BLaER1 treated with 17β-estradiol and CSF1 and Interleukin-3, amounts not matched to agents 10 nM and 100 nM (cell line): ENCODE measurements around the gene JAK1.
"Not testable (repeated sequence)": the region's sequence is repeated elsewhere in the genome, so short reads cannot be mapped to it uniquely, and the experiment has no call there.

Experiments
- H3K27ac ChIP-seq, 11 experiments: shearing (Covaris generic); formaldehyde crosslinking; 2 replicates each; pipeline ENCODE4 v1.8.1; 2022
- H3K27me3 ChIP-seq, 11 experiments: shearing (Covaris generic); formaldehyde crosslinking; 2 replicates each; pipeline ENCODE4 v1.8.1; 2022
- H3K36me3 ChIP-seq, 11 experiments: shearing (Covaris generic); formaldehyde crosslinking; 2 replicates each; pipeline ENCODE4 v1.8.1; 2022
- H3K4me1 ChIP-seq, 10 experiments: shearing (Covaris generic); formaldehyde crosslinking; 2 replicates each; pipeline ENCODE4 v1.8.1; 2022
- H3K4me2 ChIP-seq, 11 experiments: shearing (Covaris generic); formaldehyde crosslinking; 2 replicates each; pipeline ENCODE4 v1.8.1; 2022
- H3K4me3 ChIP-seq, 10 experiments: shearing (Covaris generic); formaldehyde crosslinking; 2 replicates each; pipeline ENCODE4 v1.8.1; 2022
- H3K9ac ChIP-seq, 11 experiments: shearing (Covaris generic); formaldehyde crosslinking; 2 replicates each; pipeline ENCODE4 v1.8.1; 2022
- H3K9me3 ChIP-seq, 11 experiments: shearing (Covaris generic); formaldehyde crosslinking; replicated peaks in 1 of 11; 2 replicates each; pipeline ENCODE4 v1.8.1; 2022
- H4K20me1 ChIP-seq, 11 experiments: shearing (Covaris generic); formaldehyde crosslinking; 2 replicates each; pipeline ENCODE4 v1.8.1; 2022
- Cebpa-rat ChIP-seq, 11 experiments: shearing (Covaris generic); IDR thresholded peaks; 2 replicates each; pipeline ENCODE4 v1.8.1; 2022

Gene JAK1

GRCh38 chr1:65002508-65003315, 36.4 kb upstream of the JAK1 start:
- Histone ChIP-seq H3K9me3 (peaks cover 21 to 30% (median 26%) of the 10 kb centered on the region in 11 experiments), H3K36me3 (peaks cover 0 to 13% (median 0%) of the 10 kb centered on the region in 11 experiments; a peak in 2 of 22 replicates), H3K27me3 (peaks cover 0 to 47% (median 45%) of the 10 kb centered on the region in 11 experiments; a peak in 20 of 22 replicates), H3K4me2 (peak overlapping the region; percentile 79 to 97 (median 94)), H3K27ac (peak overlapping the region; percentile 37 to 92 (median 57); a peak in 20 of 22 replicates), H3K9ac (peak overlapping the region; percentile 56 to 88 (median 75)), H4K20me1 (peaks cover 0 to 26% (median 3%) of the 10 kb centered on the region in 11 experiments; a peak in 6 of 22 replicates), H3K4me3 (peak overlapping the region; percentile 54 to 73 (median 64)), H3K4me1 (peaks cover 24 to 41% (median 28%) of the 10 kb centered on the region in 10 experiments)
- peak in 9 of 11 experiments; percentile 34 to 80 (median 62); a peak in 12 of 22 replicates for TF ChIP-seq Cebpa-rat (IDR thresholded peaks at IDR 0.05)

GRCh38 chr1:65002156-65002507, 35.8 kb upstream of the JAK1 start:
- Histone ChIP-seq H3K27me3 (peaks cover 0 to 47% (median 45%) of the 10 kb centered on the region in 11 experiments; a peak in 20 of 22 replicates), H3K9ac (peak overlapping the region in 10 of 11 experiments; percentile 67 to 88 (median 76); a peak in 20 of 22 replicates), H3K4me2 (peak overlapping the region; percentile 79 to 97 (median 94)), H3K36me3 (peaks cover 0 to 13% (median 0%) of the 10 kb centered on the region in 11 experiments; a peak in 2 of 22 replicates), H3K9me3 (peaks cover 24 to 33% (median 28%) of the 10 kb centered on the region in 11 experiments), H3K4me1 (peaks cover 24 to 41% (median 28%) of the 10 kb centered on the region in 10 experiments), H3K27ac (peak overlapping the region in 8 of 11 experiments; percentile 37 to 92 (median 66); a peak in 12 of 22 replicates), H3K4me3 (peak overlapping the region; percentile 54 to 73 (median 64)), H4K20me1 (peaks cover 0 to 26% (median 3%) of the 10 kb centered on the region in 11 experiments; a peak in 6 of 22 replicates)
- no peak for TF ChIP-seq Cebpa-rat (IDR thresholded peaks at IDR 0.05)

GRCh38 chr1:65001231-65001792, 35.0 kb upstream of the JAK1 start:
- Histone ChIP-seq H3K9ac (peak overlapping the region in 6 of 11 experiments; percentile 4 to 88 (median 57); a peak in 9 of 22 replicates), H3K4me1 (peaks cover 24 to 44% (median 32%) of the 10 kb centered on the region in 10 experiments), H3K27me3 (peaks cover 0 to 47% (median 45%) of the 10 kb centered on the region in 11 experiments; a peak in 20 of 22 replicates), H3K4me2 (peak overlapping the region; percentile 79 to 97 (median 94)), H3K4me3 (peak overlapping the region in 7 of 10 experiments; percentile 5 to 69 (median 23); a peak in 8 of 20 replicates), H3K36me3 (peaks cover 0 to 13% (median 0%) of the 10 kb centered on the region in 11 experiments; a peak in 2 of 22 replicates), H4K20me1 (peaks cover 0 to 26% (median 3%) of the 10 kb centered on the region in 11 experiments; a peak in 6 of 22 replicates), H3K27ac (peak overlapping the region in 5 of 11 experiments; percentile 33 to 92 (median 81); a peak in 9 of 22 replicates), H3K9me3 (peaks cover 24 to 33% (median 28%) of the 10 kb centered on the region in 11 experiments)
- no peak for TF ChIP-seq Cebpa-rat (IDR thresholded peaks at IDR 0.05)

- not testable (repeated sequence) for H3K27ac ChIP-seq, H3K4me2 ChIP-seq, H3K4me3 ChIP-seq, H3K9ac ChIP-seq
- H3K4me1 ChIP-seq, result peaks cover 23 to 34% (median 28%) of the 10 kb centered on the region in 10 experiments
- H3K36me3 ChIP-seq, result peaks cover 0 to 13% (median 0%) of the 10 kb centered on the region in 11 experiments; a peak in 2 of 22 replicates
- peaks cover 0 to 29% (median 27%) of the 10 kb centered on the region in 11 experiments; a peak in 20 of 22 replicates for H3K27me3 ChIP-seq
- peaks cover 0 to 20% (median under 1%) of the 10 kb centered on the region in 11 experiments; a peak in 6 of 22 replicates for H4K20me1 ChIP-seq
- H3K9me3 ChIP-seq, result peaks cover 24 to 31% (median 28%) of the 10 kb centered on the region in 11 experiments
Measured at GRCh38 chr1:64998425-64998948, 32.1 kb upstream of the JAK1 start.

DNA sequence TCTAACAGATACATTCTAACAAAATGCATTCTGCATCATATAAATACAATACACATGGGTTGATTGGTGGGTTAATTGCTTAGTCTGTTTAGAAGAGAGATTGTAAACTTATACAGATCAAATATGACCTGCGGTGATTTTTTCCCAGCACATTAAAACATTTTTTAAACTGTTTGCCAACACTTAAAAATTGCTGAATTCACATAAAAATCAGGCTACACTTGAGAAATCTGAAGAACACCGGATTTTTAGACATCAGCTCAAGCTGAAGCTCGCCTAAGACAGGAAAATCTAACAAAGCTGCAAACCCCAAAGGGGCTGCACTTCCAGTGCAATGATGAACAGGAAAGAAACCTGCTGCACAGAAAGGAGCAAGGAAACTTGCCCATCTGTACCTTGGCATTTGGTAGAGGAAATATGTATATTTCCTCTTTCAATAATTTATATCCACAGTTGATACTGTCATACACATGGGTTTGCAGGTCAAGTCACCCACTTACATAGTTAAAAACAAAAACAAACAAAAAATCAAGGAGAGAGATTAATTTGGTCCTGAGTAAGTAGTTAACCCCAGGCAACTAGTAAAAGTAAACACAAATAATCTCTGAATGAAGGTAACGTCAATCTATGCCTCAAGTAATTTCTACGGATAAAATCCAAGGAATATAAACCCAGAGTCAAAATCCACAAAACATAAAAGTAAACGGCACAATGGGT, 30.4 kb upstream of the JAK1 start:
- Histone ChIP-seq H3K36me3 (peaks cover 0 to 13% (median 0%) of the 10 kb centered on the region in 11 experiments; a peak in 2 of 22 replicates), H4K20me1 (peaks cover 0 to 3% (median 0%) of the 10 kb centered on the region in 11 experiments; a peak in 2 of 22 replicates), H3K27ac (no peak overlapping the region), H3K4me3 (no peak overlapping the region), H3K9me3 (peaks cover 24 to 31% (median 28%) of the 10 kb centered on the region in 11 experiments), H3K9ac (no peak overlapping the region), H3K27me3 (peaks cover 0 to 11% (median 10%) of the 10 kb centered on the region in 11 experiments; a peak in 16 of 22 replicates), H3K4me2 (peak overlapping the region in 3 of 11 experiments; percentile 12 to 33 (median 20); a peak in 3 of 22 replicates), H3K4me1 (peaks cover 10 to 21% (median 13%) of the 10 kb centered on the region in 10 experiments)
- no peak for TF ChIP-seq Cebpa-rat (IDR thresholded peaks at IDR 0.05)

GRCh38 chr1:64995316-64995715, 29.0 kb upstream of the JAK1 start:
- no peaks in the 10 kb centered on the region for H4K20me1 ChIP-seq
- no peak overlapping the region for H3K27ac ChIP-seq
- peaks cover 0 to 7% (median 2%) of the 10 kb centered on the region in 10 experiments; a peak in 9 of 20 replicates for H3K4me1 ChIP-seq
- no peak for TF ChIP-seq Cebpa-rat (IDR thresholded peaks at IDR 0.05)
- no peak overlapping the region for H3K4me2 ChIP-seq
- H3K9ac ChIP-seq, result no peak overlapping the region
- no peaks in the 10 kb centered on the region for H3K27me3 ChIP-seq
- no peak overlapping the region for H3K4me3 ChIP-seq
- peaks cover 24 to 29% (median 28%) of the 10 kb centered on the region in 11 experiments for H3K9me3 ChIP-seq
- peaks cover 0 to 13% (median 0%) of the 10 kb centered on the region in 11 experiments; a peak in 2 of 22 replicates for H3K36me3 ChIP-seq

GRCh38 chr1:64986903-64987871, 20.8 kb upstream of the JAK1 start:
- no peaks in the 10 kb centered on the region for H3K27me3 ChIP-seq
- TF ChIP-seq Cebpa-rat (IDR thresholded peaks at IDR 0.05), result peak in 3 of 11 experiments; percentile 35 to 69 (median 37); a peak in 4 of 22 replicates
- H3K9me3 ChIP-seq, result no peaks in the 10 kb centered on the region
- peak overlapping the region in 2 of 11 experiments; percentile 15 to 29; a peak in 3 of 22 replicates for H3K9ac ChIP-seq
- H3K4me2 ChIP-seq, result peak overlapping the region in 9 of 11 experiments; percentile 5 to 89 (median 52); a peak in 13 of 22 replicates
- peaks cover 15 to 33% (median 22%) of the 10 kb centered on the region in 10 experiments for H3K4me1 ChIP-seq
- no peaks in the 10 kb centered on the region for H3K36me3 ChIP-seq
- H3K4me3 ChIP-seq, result no peak overlapping the region
- H4K20me1 ChIP-seq, result no peaks in the 10 kb centered on the region
- H3K27ac ChIP-seq, result peak overlapping the region in 6 of 11 experiments; percentile 14 to 67 (median 45); a peak in 10 of 22 replicates
